ENCODE measurements around the gene YEATS4.

Gene YEATS4

GRCh38 chr12:69350002-69350626 lies 9.4 kb upstream of the YEATS4 start:
- no peak for DNase-seq
- TF ChIP-seq POLR2A (IDR thresholded peaks at IDR 0.05; ENCODE audit: low read length) (no peak), GATA1 (IDR thresholded peaks at IDR 0.05; ENCODE audit: low read depth, low read length) (no peak)

GRCh38 chr12:69350777-69351176 lies 8.8 kb upstream of the YEATS4 start:
- TF ChIP-seq GATA1 (IDR thresholded peaks at IDR 0.05; ENCODE audit: low read depth, low read length), result no peak
- no peak for DNase-seq

GRCh38 chr12:69351462-69352236 lies 7.9 kb upstream of the YEATS4 start:
- no peak for DNase-seq
- TF ChIP-seq POLR2A (IDR thresholded peaks at IDR 0.05; ENCODE audit: low read length), result no peak
- TF ChIP-seq GATA1 (IDR thresholded peaks at IDR 0.05; ENCODE audit: low read depth, low read length), result no peak

- TF ChIP-seq GATA1 (IDR thresholded peaks at IDR 0.05; ENCODE audit: low read depth, low read length), result no peak
- TF ChIP-seq POLR2A (IDR thresholded peaks at IDR 0.05; ENCODE audit: low read length), result no peak
- no peak for DNase-seq
Observed at GRCh38 chr12:69352904-69353303, 6.6 kb upstream of the YEATS4 start.

- no peak for DNase-seq
- no peak for TF ChIP-seq POLR2A (IDR thresholded peaks at IDR 0.05; ENCODE audit: low read length)
- TF ChIP-seq GATA1 (IDR thresholded peaks at IDR 0.05; ENCODE audit: low read depth, low read length), result no peak
Observed at GRCh38 chr12:69354172-69354555, 5.4 kb upstream of the YEATS4 start.

- peak; percentile 28 for TF ChIP-seq POLR2A (IDR thresholded peaks at IDR 0.05; ENCODE audit: low read length)
- no peak for TF ChIP-seq GATA1 (IDR thresholded peaks at IDR 0.05; ENCODE audit: low read depth, low read length)
- DNase-seq, result peak; percentile 60 to 72
Observed at GRCh38 chr12:69354556-69355187, 4.9 kb upstream of the YEATS4 start.

- no peak for DNase-seq
Observed at GRCh38 chr12:69355363-69356028, 4.0 kb upstream of the YEATS4 start.

GRCh38 chr12:69360348-69360672 lies 767 bp downstream of the YEATS4 start:
- TF ChIP-seq GATA1 (IDR thresholded peaks at IDR 0.05; ENCODE audit: low read depth, low read length) (no peak), POLR2A (IDR thresholded peaks at IDR 0.05; ENCODE audit: low read length) (peak; percentile 36)
- DNase-seq, result no peak

More at GRCh38 chr12:69355363-69356028, 4.0 kb upstream of the YEATS4 start:
- TF ChIP-seq POLR2A (IDR thresholded peaks at IDR 0.05; ENCODE audit: low read length) (no peak), GATA1 (IDR thresholded peaks at IDR 0.05; ENCODE audit: low read depth, low read length) (no peak)

- DNase-seq, result no peak
- no peak for TF ChIP-seq POLR2A (IDR thresholded peaks at IDR 0.05; ENCODE audit: low read length)
- no peak for TF ChIP-seq GATA1 (IDR thresholded peaks at IDR 0.05; ENCODE audit: low read depth, low read length)
Observed at GRCh38 chr12:69366796-69367195, 7.3 kb downstream of the YEATS4 start.

GRCh38 chr12:69368171-69368570 lies 8.6 kb downstream of the YEATS4 start:
- DNase-seq, result no peak
- TF ChIP-seq GATA1 (IDR thresholded peaks at IDR 0.05; ENCODE audit: low read depth, low read length) (no peak), POLR2A (IDR thresholded peaks at IDR 0.05; ENCODE audit: low read length) (no peak)

- TF ChIP-seq POLR2A (IDR thresholded peaks at IDR 0.05; ENCODE audit: low read length) (no peak), GATA1 (IDR thresholded peaks at IDR 0.05; ENCODE audit: low read depth, low read length) (no peak)
- no peak for DNase-seq
Observed at GRCh38 chr12:69383074-69383473, 23.5 kb downstream of the YEATS4 start.

GRCh38 chr12:69385038-69385437 lies 25.5 kb downstream of the YEATS4 start:
- TF ChIP-seq POLR2A (IDR thresholded peaks at IDR 0.05; ENCODE audit: low read length) (no peak), GATA1 (IDR thresholded peaks at IDR 0.05; ENCODE audit: low read depth, low read length) (no peak)
- DNase-seq, result no peak

GRCh38 chr12:69386921-69387320 lies 27.4 kb downstream of the YEATS4 start:
- TF ChIP-seq GATA1 (IDR thresholded peaks at IDR 0.05; ENCODE audit: low read depth, low read length) (no peak), POLR2A (IDR thresholded peaks at IDR 0.05; ENCODE audit: low read length) (no peak)
- DNase-seq, result no peak

GRCh38 chr12:69388371-69388770 lies 28.8 kb downstream of the YEATS4 start:
- TF ChIP-seq GATA1 (IDR thresholded peaks at IDR 0.05; ENCODE audit: low read depth, low read length) (no peak), POLR2A (IDR thresholded peaks at IDR 0.05; ENCODE audit: low read length) (no peak)
- peak; percentile 39 to 46 for DNase-seq

Data from erythroblast (primary cell).